Measurements from ENCODE around the gene ZDHHC14.
"Not testable (repeated sequence)": the region's sequence is repeated elsewhere in the genome, so short reads cannot be mapped to it uniquely, and the experiment has no call there.

The ZDHHC14 gene

DNA sequence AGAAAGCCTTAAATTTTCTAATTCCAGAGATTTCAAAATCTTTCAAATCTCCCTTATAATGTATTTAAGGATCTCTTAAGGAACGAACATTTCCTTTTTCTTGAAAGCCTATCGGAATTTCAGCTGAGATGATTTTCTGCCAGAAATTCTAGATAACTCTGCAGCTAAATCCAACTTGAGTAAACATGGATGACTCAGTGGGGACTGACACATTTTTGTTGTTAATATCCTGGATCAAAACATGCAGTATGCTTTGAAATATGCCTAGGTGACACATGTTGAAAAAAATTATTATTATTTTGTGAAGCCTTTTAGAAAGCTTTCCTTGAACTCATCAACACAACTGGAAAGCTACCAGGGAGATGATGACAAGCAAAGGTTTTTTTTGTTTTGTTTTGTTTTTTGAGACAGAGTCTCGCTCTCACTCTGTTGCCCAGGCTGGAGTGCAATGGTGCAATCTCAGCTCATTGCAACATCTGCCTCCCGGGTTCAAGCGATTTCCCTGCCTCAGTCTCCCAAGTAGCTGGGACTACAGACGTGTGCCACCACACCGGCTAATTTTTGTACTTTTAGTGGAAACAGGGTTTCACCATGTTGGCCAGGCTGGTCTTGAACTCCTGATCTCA, 302.0 kb downstream of the ZDHHC14 start:
- no peak for DNase-seq

DNA sequence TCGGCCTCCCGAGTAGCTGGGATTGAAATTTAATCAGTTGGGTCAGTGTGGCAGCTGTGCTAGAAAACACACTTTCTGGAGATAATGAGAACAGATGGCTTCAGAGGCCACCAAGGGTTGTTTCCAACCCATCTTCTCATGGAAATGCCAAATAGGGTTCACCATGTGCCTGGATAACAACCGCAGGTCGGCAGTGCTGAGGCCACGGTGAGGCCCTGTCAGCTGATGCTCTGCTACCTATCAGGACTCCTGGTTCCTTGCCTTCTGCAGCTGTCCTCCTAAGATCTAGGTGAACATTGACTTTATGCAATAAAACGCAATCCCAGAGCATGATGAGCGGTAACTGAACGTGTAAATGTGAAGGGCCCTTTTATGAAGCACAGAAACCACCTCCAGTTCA, 302.7 kb downstream of the ZDHHC14 start:
- DNase-seq, result no peak

DNA sequence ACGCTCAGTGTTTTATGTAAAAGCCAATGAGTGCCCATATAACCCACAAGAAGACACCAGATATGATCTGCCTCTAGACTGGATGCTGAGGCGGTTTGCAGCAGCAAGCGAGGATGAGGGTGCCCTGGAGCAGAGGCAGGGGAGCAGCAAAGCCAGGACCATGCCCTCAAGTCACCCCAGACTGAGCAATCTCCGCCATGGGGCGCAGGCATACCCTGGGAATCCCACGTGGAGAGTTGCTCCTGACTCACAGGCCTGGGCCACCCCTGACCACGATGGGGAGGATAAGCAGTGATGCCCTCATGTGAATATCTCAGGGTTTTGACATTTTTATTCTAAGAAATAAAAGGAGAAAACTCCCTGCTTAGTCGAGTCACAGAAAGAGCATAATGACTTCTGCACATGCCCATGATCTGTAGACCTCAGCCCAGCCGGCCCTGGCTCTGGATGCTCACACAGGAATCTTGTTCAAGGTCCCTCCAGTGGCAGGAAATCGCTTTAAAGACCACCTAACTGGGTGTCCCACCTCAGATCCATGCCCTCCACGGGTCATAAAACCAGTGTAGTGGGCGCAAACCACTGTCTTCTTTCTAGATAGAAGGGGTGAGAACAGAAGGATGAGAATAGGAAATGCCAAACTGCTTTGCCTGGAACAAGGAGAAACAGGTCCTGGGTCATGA, 303.8 kb downstream of the ZDHHC14 start:
- DNase-seq, result no peak

DNA sequence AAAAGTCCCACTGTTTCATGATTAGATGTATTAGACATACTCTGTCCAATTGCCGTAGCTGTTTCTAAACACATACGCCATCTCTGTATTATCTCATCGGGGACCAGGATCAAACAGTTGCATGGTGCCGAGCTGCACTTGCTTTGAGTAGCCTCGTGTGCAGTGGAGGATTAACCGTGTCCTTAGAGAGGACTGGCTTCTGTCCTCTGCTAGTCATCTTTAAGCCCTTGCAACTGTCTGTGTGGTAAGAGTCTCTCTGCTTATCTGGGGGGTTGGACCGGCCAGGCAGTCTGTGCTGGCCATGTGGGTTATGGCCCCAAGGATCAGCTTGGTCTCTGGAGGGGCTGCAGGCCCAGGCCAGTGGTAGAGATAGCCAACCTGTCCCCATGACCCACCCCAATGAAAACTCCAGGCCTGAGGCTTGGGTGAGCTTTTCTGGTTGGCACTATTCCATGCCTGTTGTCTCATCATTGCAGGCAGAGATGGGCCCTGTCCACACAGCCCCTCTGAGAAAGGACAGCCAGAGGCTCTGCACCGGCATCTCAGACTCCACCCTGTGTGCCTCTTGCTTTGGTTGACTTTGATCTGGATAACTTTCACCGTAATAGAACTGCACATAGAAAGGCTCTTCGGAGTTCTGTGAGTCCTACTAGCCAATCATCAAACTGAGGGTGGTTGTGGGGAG, 304.7 kb downstream of the ZDHHC14 start:
- no peak for DNase-seq

GRCh38 chr6:157688275-157688959, 307.4 kb downstream of the ZDHHC14 start:
- DNase-seq, result no peak

GRCh38 chr6:157688960-157689599, 308.1 kb downstream of the ZDHHC14 start:
- no peak for DNase-seq

- no peak for DNase-seq
These were observed 308.9 kb downstream of the ZDHHC14 start for GRCh38 chr6:157689875-157690274.

GRCh38 chr6:157690441-157691210, 309.6 kb downstream of the ZDHHC14 start:
- DNase-seq, result no peak

- not testable (repeated sequence) for DNase-seq
These were observed 310.6 kb downstream of the ZDHHC14 start for GRCh38 chr6:157691621-157692020.

DNA sequence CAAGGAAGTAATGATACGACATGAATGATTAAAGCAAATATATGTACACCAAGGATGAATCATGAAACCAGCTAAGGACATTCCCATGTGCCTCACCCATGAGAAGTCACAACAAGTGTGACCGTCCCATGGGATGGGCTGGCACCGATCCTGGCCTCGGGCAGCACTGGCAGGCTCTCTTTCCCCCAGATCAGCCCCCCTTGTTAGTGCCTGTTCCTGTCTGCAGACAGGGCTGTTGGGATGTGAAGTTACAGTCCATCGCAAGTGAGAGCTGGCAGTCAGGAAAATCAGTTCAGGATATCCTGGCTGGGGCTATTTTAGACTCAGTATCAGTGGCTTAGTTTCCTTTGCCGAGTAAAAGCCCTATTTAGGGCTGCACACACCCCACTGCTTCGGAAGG, 312.9 kb downstream of the ZDHHC14 start:
- DNase-seq, result no peak

GRCh38 chr6:157695301-157696040, 314.5 kb downstream of the ZDHHC14 start:
- DNase-seq, result no peak

GRCh38 chr6:157699777-157700636, 319.0 kb downstream of the ZDHHC14 start:
- DNase-seq, result no peak

GRCh38 chr6:157706351-157706750, 325.4 kb downstream of the ZDHHC14 start:
- not testable (repeated sequence) for DNase-seq

- DNase-seq, result no peak
These were observed 325.9 kb downstream of the ZDHHC14 start for GRCh38 chr6:157706883-157707282.

GRCh38 chr6:157707576-157707975, 326.6 kb downstream of the ZDHHC14 start:
- no peak for DNase-seq

- DNase-seq, result no peak
These were observed 327.2 kb downstream of the ZDHHC14 start for GRCh38 chr6:157708239-157708638.

GRCh38 chr6:157708933-157709332, 327.9 kb downstream of the ZDHHC14 start:
- no peak for DNase-seq

- no peak for DNase-seq
These were observed 328.6 kb downstream of the ZDHHC14 start for GRCh38 chr6:157709555-157709954.

GRCh38 chr6:157710604-157711003, 329.6 kb downstream of the ZDHHC14 start:
- DNase-seq, result no peak
